PFSK-1 (cell line): ENCODE measurements around the gene CDC25A.

Experiments used
- FOXP2 ChIP-seq: optimal IDR thresholded peaks from 2 replicates; pipeline ENCODE3; 2011; ENCODE audit warnings: borderline replicate concordance, control low read depth, inconsistent platforms; ENCODE audit not compliant: insufficient read depth; ENCODE audit errors: extremely low read length, extremely low read depth
- POLR2AphosphoS5 ChIP-seq: IDR thresholded peaks from 2 replicates; pipeline ENCODE4 v1.6.1; 2012; ENCODE audit warnings: low read depth, mild to moderate bottlenecking, control low read depth, low read length, moderate library complexity
- SIN3A ChIP-seq: IDR thresholded peaks from 2 replicates; pipeline ENCODE4 v1.6.1; 2012; ENCODE audit warnings: mild to moderate bottlenecking, low read length, moderate library complexity, borderline replicate concordance; ENCODE audit not compliant: insufficient read depth
- TAF1 ChIP-seq: IDR thresholded peaks from 2 replicates; pipeline ENCODE4 v1.6.1; 2012; ENCODE audit warnings: low read length, control low read depth, borderline replicate concordance; ENCODE audit not compliant: insufficient read depth
- TF ChIP-seq, protein P1 (sequence below), 2 experiments: IDR thresholded peaks; 2 replicates each; pipeline versions ENCODE4 v1.6.1 to v1.8.0; 2011 to 2012; ENCODE audit warnings: low read depth in 2 of 2, low read length in 2 of 2, control low read depth in 1 of 2, inconsistent platforms in 1 of 2, mild to moderate bottlenecking in 1 of 2, moderate library complexity in 1 of 2; ENCODE audit not compliant: insufficient read depth in 1 of 2

CDC25A gene

DNA sequence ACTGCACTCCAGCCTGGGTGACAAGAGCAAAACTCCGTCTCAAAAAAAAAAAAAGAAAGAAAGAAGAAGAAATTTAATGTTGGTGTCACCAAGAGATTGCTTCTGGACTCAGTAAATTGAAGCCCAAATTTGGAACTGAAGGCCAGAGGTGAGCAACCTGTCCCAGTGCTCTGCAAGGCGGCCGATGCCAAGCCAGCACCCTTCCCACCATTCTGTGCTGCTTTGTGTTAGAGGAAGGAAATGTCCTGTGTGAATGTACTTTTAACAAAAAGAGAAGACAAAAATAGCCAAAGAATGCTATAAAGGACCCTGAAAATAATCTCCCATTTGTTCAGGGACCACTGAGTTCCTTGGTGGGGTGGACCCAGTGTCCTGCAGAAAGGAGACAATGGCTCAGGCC lies 44.6 kb downstream of the CDC25A start:
- TF ChIP-seq FOXP2, result no peak
- TF ChIP-seq TAF1, result no peak
- no peak for TF ChIP-seq SIN3A
- TF ChIP-seq, protein P1, sequence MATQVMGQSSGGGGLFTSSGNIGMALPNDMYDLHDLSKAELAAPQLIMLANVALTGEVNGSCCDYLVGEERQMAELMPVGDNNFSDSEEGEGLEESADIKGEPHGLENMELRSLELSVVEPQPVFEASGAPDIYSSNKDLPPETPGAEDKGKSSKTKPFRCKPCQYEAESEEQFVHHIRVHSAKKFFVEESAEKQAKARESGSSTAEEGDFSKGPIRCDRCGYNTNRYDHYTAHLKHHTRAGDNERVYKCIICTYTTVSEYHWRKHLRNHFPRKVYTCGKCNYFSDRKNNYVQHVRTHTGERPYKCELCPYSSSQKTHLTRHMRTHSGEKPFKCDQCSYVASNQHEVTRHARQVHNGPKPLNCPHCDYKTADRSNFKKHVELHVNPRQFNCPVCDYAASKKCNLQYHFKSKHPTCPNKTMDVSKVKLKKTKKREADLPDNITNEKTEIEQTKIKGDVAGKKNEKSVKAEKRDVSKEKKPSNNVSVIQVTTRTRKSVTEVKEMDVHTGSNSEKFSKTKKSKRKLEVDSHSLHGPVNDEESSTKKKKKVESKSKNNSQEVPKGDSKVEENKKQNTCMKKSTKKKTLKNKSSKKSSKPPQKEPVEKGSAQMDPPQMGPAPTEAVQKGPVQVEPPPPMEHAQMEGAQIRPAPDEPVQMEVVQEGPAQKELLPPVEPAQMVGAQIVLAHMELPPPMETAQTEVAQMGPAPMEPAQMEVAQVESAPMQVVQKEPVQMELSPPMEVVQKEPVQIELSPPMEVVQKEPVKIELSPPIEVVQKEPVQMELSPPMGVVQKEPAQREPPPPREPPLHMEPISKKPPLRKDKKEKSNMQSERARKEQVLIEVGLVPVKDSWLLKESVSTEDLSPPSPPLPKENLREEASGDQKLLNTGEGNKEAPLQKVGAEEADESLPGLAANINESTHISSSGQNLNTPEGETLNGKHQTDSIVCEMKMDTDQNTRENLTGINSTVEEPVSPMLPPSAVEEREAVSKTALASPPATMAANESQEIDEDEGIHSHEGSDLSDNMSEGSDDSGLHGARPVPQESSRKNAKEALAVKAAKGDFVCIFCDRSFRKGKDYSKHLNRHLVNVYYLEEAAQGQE (IDR thresholded peaks at IDR 0.05; ENCODE audit: insufficient read depth in 1 of 2, low read depth in 2 of 2, low read length in 2 of 2), result no peak
- no peak for TF ChIP-seq POLR2AphosphoS5

DNA sequence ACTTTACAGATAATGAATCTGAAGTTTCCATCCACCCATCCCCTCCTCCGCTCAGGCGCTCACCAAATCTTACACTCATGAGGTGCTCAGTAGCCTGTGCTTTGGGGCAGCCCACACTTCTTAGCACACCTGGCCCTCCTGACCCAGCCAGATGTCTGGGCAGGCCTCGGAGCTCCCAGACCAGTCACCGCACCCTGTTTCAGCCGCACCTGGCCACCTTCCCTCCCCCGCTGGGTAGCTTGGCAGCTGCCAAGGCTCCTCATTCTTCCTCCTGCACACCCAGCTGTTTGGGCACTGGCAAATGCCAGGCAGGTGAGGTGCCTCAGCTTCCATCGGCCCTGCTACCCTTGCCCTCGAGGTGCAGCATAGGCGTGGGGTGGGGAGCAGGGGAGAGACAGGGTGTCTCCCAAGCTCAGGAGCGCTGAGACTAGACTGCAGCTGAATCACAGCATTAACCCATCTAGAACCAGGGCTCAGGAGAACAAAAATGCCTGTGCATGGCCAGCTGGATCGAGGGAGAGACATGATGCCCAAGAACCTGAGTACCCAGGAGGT lies 45.8 kb downstream of the CDC25A start:
- no peak for TF ChIP-seq SIN3A
- TF ChIP-seq FOXP2, result no peak
- TF ChIP-seq, protein P1 (IDR thresholded peaks at IDR 0.05; ENCODE audit: insufficient read depth in 1 of 2, low read depth in 2 of 2, low read length in 2 of 2), result no peak
- no peak for TF ChIP-seq TAF1
- no peak for TF ChIP-seq POLR2AphosphoS5

DNA sequence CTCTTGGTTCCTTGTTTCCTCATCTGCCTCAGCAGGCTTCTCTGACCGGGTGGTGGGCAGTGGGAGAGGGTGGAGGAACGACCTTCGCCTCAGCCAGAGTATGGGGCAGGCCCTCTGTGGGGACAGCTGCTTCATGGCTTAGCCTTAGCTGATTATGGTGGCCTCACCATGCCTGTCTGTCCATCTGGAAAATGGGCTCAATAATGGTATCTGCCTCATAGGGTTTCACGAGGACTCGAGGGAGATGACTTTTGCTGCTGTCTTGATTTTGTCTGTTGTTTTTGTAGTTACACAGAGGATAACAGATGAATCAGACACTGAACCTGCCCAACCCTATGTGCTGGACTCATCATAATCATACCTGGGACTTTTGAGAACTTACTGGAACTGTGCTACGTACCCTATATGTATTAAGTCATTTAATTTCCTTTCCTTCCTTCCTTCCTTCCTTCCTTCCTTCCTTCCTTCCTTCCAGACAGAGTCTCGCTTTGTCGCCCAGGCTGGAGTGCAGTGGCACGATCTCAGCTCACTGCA lies 46.5 kb downstream of the CDC25A start:
- TF ChIP-seq, protein P1 (IDR thresholded peaks at IDR 0.05; ENCODE audit: insufficient read depth in 1 of 2, low read depth in 2 of 2, low read length in 2 of 2), result no peak
- TF ChIP-seq POLR2AphosphoS5, result no peak
- TF ChIP-seq FOXP2, result no peak
- no peak for TF ChIP-seq SIN3A

DNA sequence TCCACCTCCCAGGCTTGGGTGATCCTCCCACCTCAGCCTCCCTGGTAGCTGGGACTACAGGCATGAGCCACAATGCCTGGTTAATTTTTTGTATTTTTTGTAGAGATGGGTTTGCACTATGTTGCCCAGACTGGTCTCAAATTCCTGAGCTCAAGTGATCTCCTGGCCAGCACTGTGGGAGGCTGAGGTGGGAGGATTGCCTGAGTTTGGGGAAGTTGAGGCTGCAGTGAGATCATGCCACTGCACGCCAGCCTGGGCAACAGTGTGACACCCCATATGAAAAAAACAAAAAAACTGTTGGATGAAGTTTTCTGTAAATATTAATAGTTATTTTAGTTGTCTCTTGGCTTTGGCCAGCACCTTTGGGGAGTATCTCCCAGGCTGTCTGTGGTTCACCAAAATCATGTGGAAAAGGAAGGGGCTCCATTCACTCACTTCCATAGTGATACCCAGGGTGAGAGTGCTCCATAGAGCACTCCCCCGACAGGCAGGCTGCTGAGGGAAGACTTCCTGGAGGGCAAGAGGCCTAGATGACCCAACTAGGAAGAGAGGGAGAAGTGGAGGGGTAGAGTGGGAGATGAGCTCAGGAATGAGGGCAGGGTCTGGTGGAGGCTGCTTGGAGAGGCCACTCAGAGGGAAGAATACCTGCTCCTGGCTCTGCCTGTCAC lies 47.1 kb downstream of the CDC25A start:
- TF ChIP-seq FOXP2 (no peak), POLR2AphosphoS5 (no peak), TAF1 (no peak), SIN3A (no peak)
- TF ChIP-seq, protein P1 (IDR thresholded peaks at IDR 0.05; ENCODE audit: insufficient read depth in 1 of 2, low read depth in 2 of 2, low read length in 2 of 2), result no peak
